ENCODE measurements around the gene CSAG3. TPM values are rescaled to one million over a fixed set of nuclear protein-coding genes. Genes with fewer than 3 reads are reported as not detected.
"Not testable (repeated sequence)": the region's sequence is repeated elsewhere in the genome, so short reads cannot be mapped to it uniquely, and the experiment has no call there.

CSAG3 gene
- not detected in 2 replicates for total RNA-seq (2012; rRNA removed)
- not detected in 2 replicates for polyA plus RNA-seq (2012; rRNA removed)
- not detected in 2 replicates for polyA plus RNA-seq (2012; cell fraction: cytosol; rRNA removed)
- polyA plus RNA-seq (2012; cell fraction: nucleus; rRNA removed; ENCODE audit: low replicate concordance) = not detected in 2 replicates
- Bru-seq, nascent RNA = percentile 23 among the genes with signal in this experiment
- BruChase-seq, experiment 1, labeled RNA remaining after a 6-hour chase = not detected
- BruChase-seq, experiment 2, labeled RNA remaining after a 2-hour chase = not detected
- long read RNA-seq = 0 reads

- H3K18ac ChIP-seq (ENCODE audit: low read depth, low read length); H3K56ac ChIP-seq (ENCODE audit: extremely low read depth, insufficient read depth, low read length); H2BK5ac ChIP-seq (ENCODE audit: low read depth, low read length, poor library complexity, severe bottlenecking); H3K14ac ChIP-seq (replicated peaks; ENCODE audit: low read depth, low read length); H3K27ac ChIP-seq (ENCODE audit: insufficient read depth, low read length); H2AK9ac ChIP-seq (replicated peaks; ENCODE audit: low read depth, low read length, poor library complexity); H2BK20ac ChIP-seq (ENCODE audit: low read depth, low read length); H3K23ac ChIP-seq (ENCODE audit: low read depth, low read length); H2AK5ac ChIP-seq (ENCODE audit: low read depth, low read length); H3K9ac ChIP-seq (ENCODE audit: low read depth, low read length); H2BK120ac ChIP-seq (ENCODE audit: low read depth, low read length); H3K4me1 ChIP-seq (ENCODE audit: control insufficient read depth, insufficient read depth, low read length); H3K4me3 ChIP-seq (ENCODE audit: insufficient read depth, low read depth, low read length); DNase-seq; H4K91ac ChIP-seq (ENCODE audit: insufficient read depth, low read depth, low read length); H3K27me3 ChIP-seq (ENCODE audit: control insufficient read depth, insufficient read depth, low read length); H4K5ac ChIP-seq (ENCODE audit: low read depth, low read length); BruUV-seq (replicated peaks); in situ Hi-C loops (cut with MboI; ENCODE audit: low sequenced_read_pairs); H2BK15ac ChIP-seq (ENCODE audit: low read depth, low read length); POLR2A ChIA-PET (ENCODE audit: unreplicated experiment); ATAC-seq (ENCODE audit: low read depth); intact Hi-C loops (cut with micrococcal nuclease); CTCF ChIA-PET; H2AFZ ChIP-seq (replicated peaks; ENCODE audit: low read length, poor library complexity); H4K20me1 ChIP-seq (ENCODE audit: insufficient read depth, low read length); H3K4ac ChIP-seq (ENCODE audit: low read depth, low read length); H4K8ac ChIP-seq (ENCODE audit: low read depth in 2 of 2, low read length in 2 of 2); H3K9me1 ChIP-seq (ENCODE audit: insufficient read depth, low read length); H3K4me2 ChIP-seq (ENCODE audit: low read depth, low read length); H3K9me3 ChIP-seq (ENCODE audit: control insufficient read depth, insufficient read depth, low read length); dilution Hi-C loops (cut with HindIII; ENCODE audit: low sequenced_read_pairs, unreplicated experiment); H3K36me3 ChIP-seq (ENCODE audit: control insufficient read depth, insufficient read depth, low read length); H3K79me1 ChIP-seq (ENCODE audit: low read depth in 1 of 2, low read length in 2 of 2): not testable (repeated sequence)
- no CpG with 5 or more reads among the region's 2 CpGs for WGBS, 2 experiments (ENCODE audit: extremely low coverage in 2 of 2, insufficient read length in 1 of 2)
Observed at GRCh38 chrX:152758918-152759317, at the start of gene CSAG3. Gene CSAG3 (plus strand): TSS chrX:152759218.

DNA sequence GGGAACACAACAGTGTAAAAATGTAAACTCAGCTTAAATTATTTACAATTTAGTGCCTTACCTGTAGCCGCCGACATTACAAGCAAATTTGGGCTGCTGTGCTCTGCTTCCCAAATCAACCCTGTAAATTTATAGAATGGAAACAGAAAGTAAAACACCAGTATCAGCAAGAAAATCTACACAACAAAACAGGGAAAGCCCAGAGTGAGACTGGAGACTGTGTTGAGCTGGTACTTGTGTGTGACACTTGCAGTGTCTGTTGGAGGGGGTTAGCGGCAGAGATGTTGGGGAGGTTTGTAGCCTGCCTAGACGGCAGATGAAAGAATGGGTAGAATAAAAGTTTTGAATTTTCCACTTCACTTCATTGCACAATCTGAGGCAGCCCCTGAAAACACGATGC, 45.8 kb upstream of the CSAG3 start:
- H4K20me1 ChIP-seq (ENCODE audit: insufficient read depth, low read length); H2AK5ac ChIP-seq (ENCODE audit: low read depth, low read length); H4K8ac ChIP-seq (ENCODE audit: low read depth in 2 of 2, low read length in 2 of 2); H2BK120ac ChIP-seq (ENCODE audit: low read depth, low read length); H3K56ac ChIP-seq (ENCODE audit: extremely low read depth, insufficient read depth, low read length); H3K79me1 ChIP-seq (ENCODE audit: low read depth in 1 of 2, low read length in 2 of 2); intact Hi-C loops (cut with micrococcal nuclease); POLR2A ChIA-PET (ENCODE audit: unreplicated experiment); H3K9ac ChIP-seq (ENCODE audit: low read depth, low read length); H3K27ac ChIP-seq (ENCODE audit: insufficient read depth, low read length); ATAC-seq (ENCODE audit: low read depth); H2AK9ac ChIP-seq (replicated peaks; ENCODE audit: low read depth, low read length, poor library complexity); H3K4me2 ChIP-seq (ENCODE audit: low read depth, low read length); H3K4me1 ChIP-seq (ENCODE audit: control insufficient read depth, insufficient read depth, low read length); H3K27me3 ChIP-seq (ENCODE audit: control insufficient read depth, insufficient read depth, low read length); H3K9me1 ChIP-seq (ENCODE audit: insufficient read depth, low read length); H3K36me3 ChIP-seq (ENCODE audit: control insufficient read depth, insufficient read depth, low read length); H4K91ac ChIP-seq (ENCODE audit: insufficient read depth, low read depth, low read length); H3K18ac ChIP-seq (ENCODE audit: low read depth, low read length); CTCF ChIA-PET; H3K4ac ChIP-seq (ENCODE audit: low read depth, low read length); H2BK15ac ChIP-seq (ENCODE audit: low read depth, low read length); H2BK5ac ChIP-seq (ENCODE audit: low read depth, low read length, poor library complexity, severe bottlenecking); H3K4me3 ChIP-seq (ENCODE audit: insufficient read depth, low read depth, low read length); H3K9me3 ChIP-seq (ENCODE audit: control insufficient read depth, insufficient read depth, low read length); in situ Hi-C loops (cut with MboI; ENCODE audit: low sequenced_read_pairs); DNase-seq; BruUV-seq (replicated peaks); H2BK20ac ChIP-seq (ENCODE audit: low read depth, low read length); H2AFZ ChIP-seq (replicated peaks; ENCODE audit: low read length, poor library complexity); H3K14ac ChIP-seq (replicated peaks; ENCODE audit: low read depth, low read length); H4K5ac ChIP-seq (ENCODE audit: low read depth, low read length); H3K23ac ChIP-seq (ENCODE audit: low read depth, low read length); dilution Hi-C loops (cut with HindIII; ENCODE audit: low sequenced_read_pairs, unreplicated experiment): not testable (repeated sequence)
- WGBS, 2 experiments (ENCODE audit: extremely low coverage in 2 of 2, insufficient read length in 1 of 2) = no CpG with 5 or more reads among the region's 5 CpGs

All from IMR-90 (cell line).